Activated T-helper 17 cell treated with anti-CD3 and anti-CD28 coated beads, Interleukin-2, amount 50 U/mL, for 72 hours (primary cell): ENCODE measurements around the gene ITFG2. TPM values are rescaled to one million over a fixed set of nuclear protein-coding genes. Genes with fewer than 3 reads are reported as not detected.
"Not testable (repeated sequence)": the region's sequence is repeated elsewhere in the genome, so short reads cannot be mapped to it uniquely, and the experiment has no call there.

Experiments used
- ATAC-seq: fragments of 150-1000 bp; cut with Tn5 transposase; replicated peaks from 2 replicates; pipeline ENCODE4 v1.10.0; 2021; ENCODE audit warnings: mild to moderate bottlenecking, moderate library complexity
- H3K27ac Mint-ChIP-seq: one replicate; pipeline ENCODE4 v1.8.0; 2022; ENCODE audit warnings: mixed read lengths
- H3K27me3 Mint-ChIP-seq: one replicate; pipeline ENCODE4 v1.8.0; 2022; ENCODE audit warnings: mixed read lengths
- H3K36me3 Mint-ChIP-seq: one replicate; pipeline ENCODE4 v1.8.0; 2022; ENCODE audit warnings: low read depth, mild to moderate bottlenecking, mixed read lengths
- H3K4me1 Mint-ChIP-seq: one replicate; pipeline ENCODE4 v1.8.0; 2022; ENCODE audit warnings: mixed read lengths
- H3K4me3 Mint-ChIP-seq: one replicate; pipeline ENCODE4 v1.8.0; 2022; ENCODE audit warnings: mild to moderate bottlenecking, mixed read lengths
- H3K9me3 Mint-ChIP-seq: one replicate; pipeline ENCODE4 v1.8.0; 2022; ENCODE audit warnings: mixed read lengths
- total RNA-seq, 2 donors: library from RNA; stranded (reverse); gene quantifications; one replicate each; pipeline ENCODE4 v1.2.3, GENCODE V29; 2022

The ITFG2 gene
- 10 to 100 TPM; 34.8 to 43.8 TPM for total RNA-seq

GRCh38 chr12:2812290-2813213 lies at the start of gene ITFG2:
Gene ITFG2, plus strand, starts transcription at chr12:2812668. Its CDS starts 93 bp downstream, at chr12:2812761.
- Mint-ChIP-seq H3K27ac (peak within 1 kb of the TSS; percentile 100), H3K4me1 (peaks cover 6% of the 10 kb centered on the region), H3K4me3 (peak within 1 kb of the TSS; percentile 99), H3K36me3 (peaks cover 26% of the 10 kb centered on the region), H3K9me3 (no peaks in the 10 kb centered on the region), H3K27me3 (no peaks in the 10 kb centered on the region)
- ATAC-seq: peak; percentile 96

DNA sequence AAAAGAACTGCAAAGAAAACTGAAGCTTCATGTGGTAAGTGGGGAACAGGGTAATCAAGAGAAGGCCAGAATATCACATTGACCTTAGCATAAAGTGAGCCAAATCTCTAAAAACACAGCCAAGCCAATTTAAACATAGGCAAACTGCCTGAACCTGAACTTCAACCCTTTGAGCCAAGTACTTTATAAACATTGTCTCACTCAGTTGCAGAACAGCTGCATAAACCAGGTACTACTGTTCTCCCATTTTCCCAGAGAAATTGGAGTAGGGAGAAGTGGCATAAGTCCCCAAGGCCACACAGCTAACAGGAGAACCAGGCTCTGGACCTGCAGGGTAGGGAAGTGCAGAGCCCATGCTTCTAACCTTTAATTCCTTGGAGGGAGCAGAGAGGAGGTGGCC lies 48.1 kb upstream of the ITFG2 start:
- no peak for ATAC-seq
- no peaks in the 10 kb centered on the region for H3K36me3 Mint-ChIP-seq
- no peak overlapping the region for H3K27ac Mint-ChIP-seq
- H3K4me3 Mint-ChIP-seq: no peak overlapping the region
- no peaks in the 10 kb centered on the region for H3K4me1 Mint-ChIP-seq
- H3K9me3 Mint-ChIP-seq: no peaks in the 10 kb centered on the region
- H3K27me3 Mint-ChIP-seq: no peaks in the 10 kb centered on the region

DNA sequence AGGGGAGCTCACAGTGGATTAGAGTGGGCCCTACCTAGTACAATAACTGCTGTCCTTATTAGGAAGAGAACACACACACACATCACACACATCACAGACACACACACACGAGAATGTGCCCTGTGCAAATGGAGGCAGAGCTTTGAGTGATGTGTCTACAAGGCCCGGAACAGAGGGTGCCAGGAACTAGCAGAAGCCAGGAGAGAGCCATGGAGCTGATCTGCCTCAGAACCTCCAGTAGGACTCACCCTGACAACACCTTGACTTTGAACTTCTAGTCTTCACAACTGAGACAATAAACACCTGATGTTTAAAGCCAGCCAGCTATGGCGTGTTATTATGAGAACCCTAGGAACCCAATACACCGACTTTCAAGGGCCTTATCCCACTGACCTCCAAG lies 47.4 kb upstream of the ITFG2 start:
- Mint-ChIP-seq H3K36me3 (no peaks in the 10 kb centered on the region), H3K27ac (no peak overlapping the region), H3K27me3 (no peaks in the 10 kb centered on the region), H3K4me3 (no peak overlapping the region), H3K9me3 (no peaks in the 10 kb centered on the region), H3K4me1 (no peaks in the 10 kb centered on the region)
- no peak for ATAC-seq

DNA sequence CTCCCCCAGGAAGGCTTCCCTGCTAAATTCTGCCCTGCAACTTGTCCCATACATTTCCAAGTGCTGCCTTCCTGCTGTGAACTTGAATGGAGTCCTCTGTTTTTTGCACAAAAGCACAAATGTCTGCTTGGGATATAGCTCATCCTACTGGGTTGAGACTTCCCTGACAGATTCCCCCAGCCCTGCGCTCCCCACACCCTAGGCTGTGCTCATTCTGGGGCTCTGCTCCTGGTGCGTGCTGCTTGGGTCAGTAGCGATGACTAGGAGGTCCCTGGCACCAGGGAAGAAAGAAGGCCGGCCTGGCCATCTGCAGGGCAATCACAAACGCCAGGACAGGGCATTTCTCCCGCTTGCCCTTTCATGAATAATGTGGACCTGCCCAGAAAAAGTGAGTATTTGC lies 46.9 kb upstream of the ITFG2 start:
- Mint-ChIP-seq H3K4me3 (no peak overlapping the region), H3K36me3 (no peaks in the 10 kb centered on the region), H3K9me3 (no peaks in the 10 kb centered on the region), H3K27me3 (no peaks in the 10 kb centered on the region), H3K27ac (no peak overlapping the region), H3K4me1 (no peaks in the 10 kb centered on the region)
- no peak for ATAC-seq

- H3K27me3 Mint-ChIP-seq: no peaks in the 10 kb centered on the region
- H3K36me3 Mint-ChIP-seq: no peaks in the 10 kb centered on the region
- H3K9me3 Mint-ChIP-seq: no peaks in the 10 kb centered on the region
- H3K4me1 Mint-ChIP-seq: no peaks in the 10 kb centered on the region
- no peak overlapping the region for H3K4me3 Mint-ChIP-seq
- no peak overlapping the region for H3K27ac Mint-ChIP-seq
- ATAC-seq: no peak
Observed at GRCh38 chr12:2768224-2768961, 44.1 kb upstream of the ITFG2 start.

GRCh38 chr12:2769866-2770533 lies 42.5 kb upstream of the ITFG2 start:
- H3K27ac Mint-ChIP-seq: no peak overlapping the region

GRCh38 chr12:2770544-2770943 lies 41.9 kb upstream of the ITFG2 start:
- not testable (repeated sequence) for H3K27me3 Mint-ChIP-seq, H3K27ac Mint-ChIP-seq, H3K4me1 Mint-ChIP-seq

More at GRCh38 chr12:2769866-2770533, 42.5 kb upstream of the ITFG2 start:
- H3K9me3 Mint-ChIP-seq: no peaks in the 10 kb centered on the region
- ATAC-seq: no peak
- no peak overlapping the region for H3K4me3 Mint-ChIP-seq
- H3K27me3 Mint-ChIP-seq: no peaks in the 10 kb centered on the region
- H3K4me1 Mint-ChIP-seq: no peaks in the 10 kb centered on the region
- H3K36me3 Mint-ChIP-seq: no peaks in the 10 kb centered on the region

DNA sequence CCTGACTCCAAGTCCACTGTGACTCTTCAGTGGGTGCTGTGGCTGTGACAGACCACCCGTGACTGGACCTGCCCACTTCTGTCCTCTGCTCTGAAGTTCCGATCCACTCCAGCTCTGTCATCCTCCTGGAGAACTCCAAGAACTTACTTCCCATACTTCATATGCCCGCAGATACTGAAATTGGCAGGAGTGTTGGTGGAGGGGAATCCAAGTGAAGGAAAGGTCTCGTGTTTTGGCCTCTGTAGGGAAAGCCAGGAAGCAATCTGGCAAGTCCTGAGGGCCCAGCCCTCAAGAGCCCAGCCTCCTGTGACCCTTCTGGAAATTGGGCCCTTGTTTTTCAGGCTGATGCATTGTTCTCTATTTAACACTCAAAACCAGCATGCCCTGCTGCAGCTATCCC lies 40.1 kb upstream of the ITFG2 start:
- Mint-ChIP-seq H3K27me3 (no peaks in the 10 kb centered on the region), H3K9me3 (no peaks in the 10 kb centered on the region), H3K36me3 (no peaks in the 10 kb centered on the region), H3K27ac (no peak overlapping the region), H3K4me3 (no peak overlapping the region), H3K4me1 (no peaks in the 10 kb centered on the region)
- ATAC-seq: no peak

More at GRCh38 chr12:2770544-2770943, 41.9 kb upstream of the ITFG2 start:
- H3K9me3 Mint-ChIP-seq, H3K36me3 Mint-ChIP-seq, H3K4me3 Mint-ChIP-seq, ATAC-seq: not testable (repeated sequence)

DNA sequence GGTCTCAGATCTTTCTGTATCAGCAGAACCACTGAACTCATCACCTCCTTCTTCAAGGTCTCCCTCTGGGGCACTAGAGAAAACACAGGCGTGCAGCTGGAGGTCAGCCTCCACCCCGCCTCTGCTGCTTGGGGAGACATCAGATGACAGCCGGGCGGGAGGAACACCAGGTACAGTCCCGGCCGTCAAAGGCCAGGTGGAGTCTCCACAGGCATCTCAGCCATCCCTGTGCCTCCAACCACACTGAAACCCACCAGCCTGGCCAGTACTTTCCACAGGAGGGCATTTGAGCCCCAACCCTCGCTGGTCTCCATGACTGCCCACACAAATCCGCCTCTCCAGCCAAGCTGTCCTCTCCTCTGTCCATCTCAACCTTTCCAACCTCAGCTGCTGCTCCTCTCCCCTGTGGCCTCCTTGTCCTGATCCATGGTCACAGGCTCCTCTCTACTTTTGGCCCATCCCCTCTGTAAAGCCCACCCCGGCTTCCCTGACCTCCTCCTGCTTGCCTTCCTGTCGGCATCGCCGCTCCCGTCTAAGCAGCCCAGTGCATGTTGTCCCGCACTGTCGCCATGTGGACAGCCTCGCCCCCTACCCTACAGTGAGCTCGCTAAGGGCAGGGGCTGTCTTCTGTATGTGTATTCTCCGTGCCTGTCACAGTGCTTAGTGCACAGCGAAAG lies 39.1 kb upstream of the ITFG2 start:
- H3K27ac Mint-ChIP-seq: no peak overlapping the region
- no peaks in the 10 kb centered on the region for H3K4me1 Mint-ChIP-seq
- H3K27me3 Mint-ChIP-seq: no peaks in the 10 kb centered on the region
- ATAC-seq: no peak
- H3K9me3 Mint-ChIP-seq: no peaks in the 10 kb centered on the region
- no peak overlapping the region for H3K4me3 Mint-ChIP-seq
- no peaks in the 10 kb centered on the region for H3K36me3 Mint-ChIP-seq

- Mint-ChIP-seq H3K27me3 (no peaks in the 10 kb centered on the region), H3K36me3 (no peaks in the 10 kb centered on the region), H3K4me3 (no peak overlapping the region), H3K27ac (no peak overlapping the region), H3K9me3 (no peaks in the 10 kb centered on the region), H3K4me1 (no peaks in the 10 kb centered on the region)
- ATAC-seq: no peak
Observed at GRCh38 chr12:2775431-2775830, 37.0 kb upstream of the ITFG2 start.

DNA sequence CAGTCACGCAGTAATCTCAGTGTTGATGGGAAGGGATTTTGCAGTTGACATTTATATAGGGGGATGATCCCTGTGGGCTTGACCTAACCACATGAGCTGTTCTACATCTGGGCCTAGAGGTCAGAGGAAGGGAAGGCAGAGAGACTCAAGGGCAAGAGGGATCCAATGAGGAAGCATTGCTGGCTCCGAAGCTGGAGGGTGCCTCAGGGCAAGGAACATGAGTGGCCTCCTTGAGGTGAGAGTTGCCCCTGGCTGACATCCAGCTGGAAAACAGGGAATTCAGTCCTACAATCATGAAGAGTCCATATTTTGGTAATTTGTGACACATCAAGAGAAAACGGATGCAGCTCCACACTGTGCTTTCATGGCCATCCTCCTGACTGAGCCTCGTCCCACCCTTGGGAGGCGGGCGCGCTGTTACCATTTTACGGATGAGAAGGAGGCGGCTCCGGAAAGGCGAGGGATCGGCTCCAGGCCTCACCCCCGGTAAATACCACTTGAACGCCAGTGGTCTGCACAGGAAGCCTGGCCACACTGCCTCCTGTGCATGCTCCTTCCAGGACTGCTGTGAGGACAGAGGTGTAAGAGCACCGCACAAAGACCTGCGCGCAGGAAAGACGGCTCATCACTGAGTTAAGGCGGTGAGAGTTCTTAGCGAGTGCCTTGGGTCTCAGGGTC lies 36.2 kb upstream of the ITFG2 start:
- no peaks in the 10 kb centered on the region for H3K9me3 Mint-ChIP-seq
- ATAC-seq: no peak
- no peak overlapping the region for H3K4me3 Mint-ChIP-seq
- H3K4me1 Mint-ChIP-seq: no peaks in the 10 kb centered on the region
- H3K27ac Mint-ChIP-seq: no peak overlapping the region
- H3K36me3 Mint-ChIP-seq: no peaks in the 10 kb centered on the region
- no peaks in the 10 kb centered on the region for H3K27me3 Mint-ChIP-seq

DNA sequence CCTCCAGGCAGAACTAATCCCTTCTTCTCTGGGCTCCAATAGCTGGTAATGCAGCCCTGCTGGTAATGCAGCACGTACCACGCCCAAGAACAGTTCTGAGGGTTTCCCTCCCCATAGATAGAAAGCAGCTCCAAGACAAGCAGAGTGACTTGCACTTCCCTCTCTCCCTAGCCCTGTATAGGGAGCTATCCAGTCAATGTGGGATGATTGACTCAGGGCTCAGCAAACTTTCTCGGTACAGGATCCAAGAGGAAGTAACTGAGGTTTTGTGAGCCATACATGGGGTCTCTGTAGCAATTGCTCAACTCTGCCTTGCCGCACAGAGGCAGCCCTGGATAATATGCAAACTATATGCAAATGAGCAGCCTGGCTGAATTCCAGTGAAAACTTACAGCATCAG lies 33.2 kb upstream of the ITFG2 start:
- no peaks in the 10 kb centered on the region for H3K36me3 Mint-ChIP-seq
- no peaks in the 10 kb centered on the region for H3K4me1 Mint-ChIP-seq
- no peak for ATAC-seq
- no peak overlapping the region for H3K27ac Mint-ChIP-seq
- no peak overlapping the region for H3K4me3 Mint-ChIP-seq
- H3K9me3 Mint-ChIP-seq: no peaks in the 10 kb centered on the region
- peaks cover 3% of the 10 kb centered on the region for H3K27me3 Mint-ChIP-seq

GRCh38 chr12:2783936-2784600 lies 28.4 kb upstream of the ITFG2 start:
- H3K4me1 Mint-ChIP-seq: no peaks in the 10 kb centered on the region
- H3K4me3 Mint-ChIP-seq: peak overlapping the region; percentile 61
- no peak overlapping the region for H3K27ac Mint-ChIP-seq
- no peaks in the 10 kb centered on the region for H3K9me3 Mint-ChIP-seq
- peaks cover 3% of the 10 kb centered on the region for H3K27me3 Mint-ChIP-seq
- no peaks in the 10 kb centered on the region for H3K36me3 Mint-ChIP-seq
- peak; percentile 87 for ATAC-seq
